ENCODE measurements around the gene DGKI.

Gene DGKI

DNA sequence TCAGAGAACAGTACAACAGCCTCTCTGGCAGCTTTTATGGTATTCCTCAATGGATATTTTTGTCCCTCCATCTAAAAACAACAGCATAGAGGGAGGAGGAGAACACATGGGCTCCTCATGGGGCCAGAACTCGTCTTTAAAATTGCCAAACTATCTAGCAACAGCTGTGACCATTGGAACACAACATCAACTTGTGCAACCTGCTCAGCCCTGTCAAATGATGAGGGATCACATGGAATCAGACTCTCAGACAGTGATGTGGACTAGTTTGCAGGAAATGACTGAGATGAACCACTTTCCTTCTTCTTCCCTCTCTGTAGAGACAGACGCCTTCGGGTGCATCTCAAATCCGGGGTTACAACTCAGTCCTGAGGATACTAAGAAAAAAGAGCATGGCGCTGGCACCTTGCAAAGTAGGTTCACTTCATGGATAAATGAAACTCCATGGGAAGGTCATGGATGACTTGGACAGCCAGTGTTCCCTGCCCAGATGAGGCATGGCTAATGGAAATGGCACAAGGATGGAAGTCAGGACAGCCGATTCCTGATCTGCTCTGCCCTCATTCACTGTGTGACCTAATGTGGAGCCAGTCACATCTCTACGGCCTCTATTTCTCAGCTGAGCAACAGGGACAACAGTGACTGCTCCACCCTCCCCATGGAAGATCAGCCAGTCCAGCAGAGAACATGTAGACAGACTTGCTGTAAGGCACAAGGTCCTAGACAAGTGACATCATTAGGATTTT, 24.6 kb upstream of the DGKI start:
- no peak for DNase-seq

DNA sequence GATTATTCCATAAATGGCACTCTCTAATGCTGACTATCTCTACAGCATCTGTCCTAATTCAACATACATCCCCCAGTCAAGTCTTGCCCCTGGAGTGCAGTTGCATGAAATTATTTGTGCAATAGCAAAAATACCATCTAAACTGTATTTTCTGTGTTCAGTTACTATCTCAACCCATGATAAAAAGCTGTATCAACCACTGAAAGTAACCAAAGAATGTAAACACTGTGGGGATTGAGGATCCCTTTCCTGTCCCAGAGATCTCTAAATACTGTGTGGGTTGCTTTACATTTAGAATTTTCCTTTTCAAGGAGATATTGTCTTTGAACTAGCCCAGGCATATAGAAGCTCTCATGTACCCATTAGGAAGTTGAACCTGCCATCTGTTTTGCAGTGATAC, 23.9 kb upstream of the DGKI start:
- DNase-seq = no peak

DNA sequence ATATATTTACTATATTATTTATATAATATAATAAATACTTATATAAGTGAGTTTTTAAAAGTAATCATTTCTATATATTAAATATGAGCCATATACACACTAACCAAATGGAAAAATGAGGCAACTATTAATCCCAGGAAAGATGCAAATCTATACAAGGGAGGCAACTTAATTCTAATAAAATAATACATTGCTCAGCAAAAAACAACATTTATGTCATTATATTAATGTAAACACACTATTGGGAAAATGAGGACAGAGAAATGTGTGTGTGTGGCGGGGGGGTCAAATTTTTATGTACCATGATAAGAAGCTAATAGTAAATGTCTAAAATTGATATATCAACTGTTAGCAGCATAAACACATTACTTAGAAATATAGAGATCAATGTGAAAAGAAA, 23.3 kb upstream of the DGKI start:
- no peak for DNase-seq

DNA sequence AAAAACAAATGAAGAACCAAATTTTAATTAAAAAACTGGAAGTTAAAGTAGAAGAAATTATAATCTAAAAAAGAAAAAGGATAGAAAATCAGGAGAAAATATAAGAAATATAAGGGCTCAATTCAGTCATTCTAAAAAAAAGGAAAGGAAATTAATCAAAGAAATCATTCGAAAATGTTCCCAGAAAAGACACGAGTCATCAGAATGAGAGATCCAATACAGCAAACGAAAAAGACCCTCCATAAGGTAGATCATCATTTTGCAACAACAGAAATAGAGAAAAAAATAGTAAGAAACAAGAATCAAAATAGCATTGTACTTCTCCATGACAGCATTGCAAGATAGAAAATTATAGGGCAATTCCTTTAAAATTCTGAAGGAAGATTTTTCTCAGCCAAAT, 22.5 kb upstream of the DGKI start:
- no peak for DNase-seq

DNA sequence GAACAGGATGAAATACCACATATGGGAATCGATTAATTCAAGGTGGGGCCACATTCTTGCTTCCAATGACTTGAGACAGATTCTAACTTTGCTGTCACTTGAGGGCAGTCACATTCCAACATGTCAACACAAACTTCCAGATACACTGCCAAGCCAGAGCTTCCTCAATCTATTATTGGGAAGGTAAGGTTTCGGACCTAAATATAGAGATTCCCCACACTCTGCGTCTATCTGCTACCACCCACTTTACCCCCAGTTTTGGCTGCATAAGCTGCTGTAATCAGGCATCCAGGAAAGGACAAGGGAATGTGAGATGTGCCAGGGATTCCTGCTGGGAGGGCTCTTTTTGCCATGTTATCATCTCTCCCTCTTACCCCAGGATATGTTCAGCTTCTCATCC, 20.5 kb upstream of the DGKI start:
- DNase-seq = no peak

DNA sequence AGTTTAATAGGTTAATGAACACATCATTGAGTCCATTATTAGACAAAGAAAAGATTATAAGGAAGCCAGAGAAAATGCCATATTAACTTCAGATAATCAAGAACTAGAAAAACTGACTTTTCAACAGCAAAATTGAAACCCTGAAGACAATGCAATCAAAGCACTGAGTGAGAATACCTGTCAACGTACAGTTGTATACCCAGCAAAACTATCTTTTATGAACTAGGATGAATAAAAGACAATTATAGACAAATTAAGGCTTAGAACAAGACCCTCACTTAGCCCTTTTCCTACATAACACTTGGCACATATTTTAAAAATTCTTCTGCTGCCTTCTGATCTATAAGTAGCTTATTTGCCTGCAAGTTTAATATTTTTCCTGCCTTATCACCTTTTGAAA, 19.0 kb upstream of the DGKI start:
- no peak for DNase-seq

DNA sequence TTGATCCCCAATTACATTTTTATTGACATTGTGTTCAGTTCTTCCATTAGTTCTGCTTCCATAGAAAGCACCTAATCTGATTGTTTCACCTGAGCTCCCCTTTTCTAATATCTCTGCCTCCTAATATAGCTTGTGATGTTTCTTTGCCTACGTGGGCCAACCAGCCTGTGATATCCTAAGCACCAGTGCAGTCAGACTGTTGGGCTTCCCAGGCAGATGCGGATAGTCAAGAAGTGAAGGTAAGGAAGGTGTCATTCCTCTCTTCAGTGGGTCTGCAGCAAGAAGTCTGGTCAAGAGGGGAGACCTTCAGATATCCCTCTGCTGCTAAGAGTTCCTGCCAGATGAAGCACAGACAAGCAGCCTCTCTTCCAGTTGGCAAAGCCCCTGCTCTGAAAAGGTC, 16.2 kb upstream of the DGKI start:
- no peak for DNase-seq

DNA sequence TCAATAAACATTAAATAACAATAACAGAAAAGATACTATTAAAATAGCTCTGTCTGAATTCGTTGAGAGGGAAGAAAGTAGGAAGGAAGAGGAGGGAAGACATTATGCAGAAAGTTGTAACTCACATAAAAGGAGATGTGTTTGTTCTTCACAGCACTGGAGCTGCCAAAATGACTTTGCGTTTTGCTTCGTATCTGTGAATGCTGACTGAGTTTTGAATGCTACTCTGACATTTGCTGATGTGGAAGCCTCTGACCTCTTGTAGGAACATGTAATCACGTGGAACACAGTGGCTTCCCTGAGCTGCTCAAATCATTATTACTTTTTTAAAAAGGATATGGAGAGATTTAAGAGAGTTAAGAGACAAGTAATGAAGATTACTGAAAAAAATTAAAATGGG, 15.6 kb upstream of the DGKI start:
- DNase-seq = no peak

DNA sequence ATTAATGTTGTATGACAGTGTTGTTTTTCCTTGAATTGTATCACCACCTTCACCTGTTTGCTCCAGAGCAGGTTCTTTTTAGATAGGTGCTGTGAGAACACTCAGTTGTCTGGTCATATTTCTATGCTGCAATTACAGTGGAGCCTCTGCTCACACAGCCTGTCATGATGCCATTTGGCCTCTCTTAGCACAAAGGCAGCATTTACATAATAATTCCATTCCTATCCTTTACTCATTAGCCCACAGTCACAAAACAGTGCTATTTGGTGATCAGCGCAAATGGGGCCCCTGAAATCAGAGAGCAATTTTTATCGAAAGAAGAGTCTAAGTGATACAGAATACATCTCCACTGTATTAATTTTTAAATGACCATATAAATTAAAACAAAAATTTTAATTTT, 13.8 kb upstream of the DGKI start:
- no peak for DNase-seq

DNA sequence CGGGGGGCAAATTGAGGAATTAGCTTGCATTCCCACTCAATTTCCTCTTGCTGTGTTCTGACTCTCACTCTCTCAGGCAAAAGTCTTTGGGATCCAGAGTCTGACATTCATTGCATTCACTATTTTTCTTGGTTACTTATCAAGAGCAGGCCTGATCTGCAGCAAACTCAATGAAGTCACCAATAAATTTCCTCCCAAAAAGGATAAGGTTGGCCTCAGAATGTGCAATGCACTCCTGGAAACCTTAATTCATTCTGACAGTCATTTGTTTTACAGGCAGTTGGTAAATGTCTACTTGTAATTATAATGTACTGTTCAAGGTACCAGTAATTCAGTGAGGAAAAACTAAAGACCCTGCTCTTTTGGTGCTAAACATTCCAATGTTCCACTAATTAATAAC, 6.3 kb upstream of the DGKI start:
- DNase-seq = no peak

DNA sequence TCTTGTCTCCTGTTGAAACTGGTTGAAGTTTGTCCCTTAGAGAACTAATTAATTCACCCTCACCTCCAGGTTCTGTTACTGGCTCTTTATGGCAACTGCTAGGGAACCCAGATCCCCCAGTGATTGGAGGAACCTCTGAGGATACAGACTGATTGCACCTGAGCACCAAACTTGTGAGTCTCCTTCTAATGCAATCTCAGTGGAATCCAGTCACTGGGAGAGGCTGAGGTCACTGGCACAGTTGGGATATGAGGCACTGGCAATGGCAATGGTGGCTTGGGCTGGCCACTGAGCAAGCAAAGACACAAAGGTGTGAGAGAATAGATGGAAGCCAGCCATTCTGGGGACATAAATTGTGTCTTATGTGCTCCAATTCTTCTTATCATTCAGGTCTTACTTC, 5.3 kb upstream of the DGKI start:
- no peak for DNase-seq

DNA sequence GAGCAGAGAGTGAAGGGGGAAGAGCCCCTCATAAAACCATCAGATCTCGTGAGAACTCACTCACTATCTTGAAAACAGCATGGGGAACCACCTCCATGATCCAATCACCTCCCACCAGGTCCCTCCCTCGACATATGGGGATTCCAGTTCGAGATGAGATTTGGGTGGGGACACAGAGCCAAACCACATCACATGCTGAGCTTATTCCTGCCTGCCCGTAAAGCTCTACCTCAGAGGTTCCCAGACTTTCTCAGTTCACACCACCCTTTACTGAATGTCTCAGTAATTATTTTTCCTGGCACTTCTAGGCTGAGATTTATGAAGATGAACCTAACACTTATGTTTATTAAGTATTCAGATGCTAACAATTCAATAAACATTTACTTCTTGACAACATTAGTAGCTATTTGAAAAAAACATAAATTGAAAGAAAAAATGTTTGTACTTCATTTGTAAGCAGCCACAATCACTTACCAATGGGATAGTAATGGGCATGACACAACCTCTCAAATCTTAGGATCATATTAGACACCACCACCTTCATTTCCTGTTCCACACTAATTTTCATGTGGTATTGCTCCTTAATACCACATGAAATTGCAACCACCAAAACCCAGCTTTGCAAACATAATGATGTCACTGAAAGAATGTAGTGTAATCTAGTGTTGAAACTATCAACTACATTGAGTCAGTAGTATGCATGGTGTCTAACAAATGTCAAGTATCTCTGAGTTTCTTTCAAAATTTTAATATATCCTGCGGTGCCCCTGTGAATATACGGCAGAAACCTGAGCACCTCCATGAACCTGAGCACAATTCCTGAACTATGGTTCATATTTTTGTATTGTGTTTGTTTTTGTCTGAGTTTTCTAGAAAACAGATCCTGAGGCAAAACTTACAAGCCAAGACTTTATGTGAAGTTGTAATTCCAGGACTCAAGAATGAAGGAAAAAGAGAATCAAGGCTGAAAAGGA, 4.5 kb upstream of the DGKI start:
- DNase-seq = no peak

DNA sequence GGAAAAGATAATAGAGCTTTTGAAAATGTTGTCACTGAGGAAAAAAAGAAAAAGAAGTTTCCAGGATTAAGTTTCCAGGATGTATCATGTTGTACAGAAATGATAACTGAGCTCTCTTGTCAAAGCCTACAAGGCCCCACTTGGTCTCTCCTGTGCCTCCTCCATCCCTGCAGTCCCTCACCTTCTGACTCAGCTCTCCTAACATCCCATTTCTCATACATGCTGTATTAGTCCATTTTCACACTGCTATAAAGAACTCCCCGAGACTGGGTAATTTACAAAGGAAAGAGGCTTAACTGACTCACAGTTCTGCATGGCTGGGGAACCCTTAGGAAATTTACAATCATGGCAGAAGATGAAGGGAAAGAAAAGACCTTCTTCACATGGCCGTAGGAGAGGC, 3.8 kb upstream of the DGKI start:
- no peak for DNase-seq

DNA sequence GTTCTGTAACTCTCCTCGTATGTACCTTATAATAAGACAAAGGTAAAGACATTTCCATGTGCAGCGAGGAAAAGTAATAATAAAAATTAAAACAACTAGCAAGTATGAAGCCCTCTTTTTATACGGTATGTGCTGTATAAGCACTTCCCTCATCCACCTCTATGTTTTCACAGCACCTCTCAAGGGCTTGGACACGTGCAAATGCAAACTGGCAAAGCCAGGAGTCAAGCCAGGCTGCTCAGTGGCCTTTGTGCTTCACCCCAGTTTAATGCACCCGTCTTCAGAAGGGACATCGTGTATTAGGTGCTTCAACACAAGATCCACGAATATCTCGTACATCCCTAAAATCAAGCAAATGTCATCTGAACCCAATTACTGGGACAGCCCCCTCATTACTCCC, 1.3 kb upstream of the DGKI start:
- DNase-seq = no peak

DNA sequence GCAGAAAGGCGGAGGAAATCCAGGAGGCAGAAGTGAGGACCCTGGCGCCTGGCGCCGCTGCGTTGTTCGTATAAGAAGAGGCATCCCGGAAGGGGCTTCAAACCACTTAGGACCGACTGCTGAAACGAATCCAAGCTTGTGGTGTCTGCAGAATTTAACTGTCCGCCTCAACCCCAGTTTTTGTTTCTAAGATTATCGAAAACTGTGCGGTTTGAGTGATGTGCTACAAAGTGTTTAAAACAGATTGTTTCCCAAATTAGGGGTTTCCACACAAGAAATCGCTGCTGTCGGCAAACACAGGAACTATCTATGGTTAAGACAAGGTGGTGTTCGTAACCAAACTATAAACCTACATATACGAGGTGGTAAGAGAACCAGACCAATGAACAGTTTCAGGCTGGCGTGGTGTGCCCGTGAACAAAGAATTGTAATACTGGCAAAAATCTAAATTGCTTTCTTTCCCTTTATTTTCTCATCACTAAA, 835 bp upstream of the DGKI start:
- DNase-seq = no peak

DNA sequence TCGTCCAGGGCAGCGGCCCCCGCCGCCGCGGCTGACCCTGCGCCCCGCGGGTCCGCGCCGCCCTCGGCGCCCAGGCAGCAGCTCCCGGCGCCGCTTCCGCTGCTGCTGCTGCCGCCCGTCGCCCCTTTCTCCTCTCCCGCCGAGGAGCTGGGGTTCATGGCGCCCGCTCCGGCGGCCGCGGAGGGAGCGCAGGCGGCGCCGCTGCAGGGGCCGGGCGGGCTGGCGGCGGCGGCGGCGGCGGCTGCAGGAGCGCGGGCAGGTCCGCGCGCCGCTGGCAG, 286 bp downstream of the DGKI start:
- no peak for DNase-seq

DNA sequence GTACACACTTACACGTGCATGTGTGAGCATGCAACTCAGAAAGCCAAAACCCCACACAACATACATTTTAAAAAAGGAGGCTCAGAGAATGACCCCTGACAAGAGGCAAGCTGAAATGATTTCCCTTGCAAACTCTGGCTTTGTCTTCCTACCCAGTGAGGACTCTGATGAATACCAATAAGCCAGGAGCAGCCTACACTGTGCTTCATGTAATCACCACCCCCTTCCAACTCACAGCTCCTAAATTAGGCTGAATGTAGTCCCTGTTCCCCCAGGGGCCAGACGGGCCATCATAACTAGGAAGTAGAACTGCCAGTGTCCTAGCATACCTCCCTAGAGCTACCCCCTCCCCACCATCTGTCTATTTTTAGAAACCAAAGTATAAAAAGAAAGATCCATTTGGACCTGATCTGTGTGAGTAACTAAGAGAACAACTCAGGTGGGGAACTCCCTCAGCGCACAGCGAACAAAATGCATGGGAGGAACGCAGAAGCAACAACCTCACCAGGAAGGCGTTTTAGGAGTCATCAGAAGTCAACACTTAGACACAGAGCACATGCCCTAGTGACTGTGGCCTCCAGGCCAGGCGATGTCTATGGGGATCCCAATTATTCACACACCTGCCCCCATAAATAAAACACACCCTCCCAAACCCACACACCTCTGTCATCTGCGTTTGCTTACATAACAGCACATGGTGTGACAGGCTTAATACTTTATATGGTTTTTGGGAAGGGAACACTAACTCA, 1.9 kb downstream of the DGKI start:
- no peak for DNase-seq

DNA sequence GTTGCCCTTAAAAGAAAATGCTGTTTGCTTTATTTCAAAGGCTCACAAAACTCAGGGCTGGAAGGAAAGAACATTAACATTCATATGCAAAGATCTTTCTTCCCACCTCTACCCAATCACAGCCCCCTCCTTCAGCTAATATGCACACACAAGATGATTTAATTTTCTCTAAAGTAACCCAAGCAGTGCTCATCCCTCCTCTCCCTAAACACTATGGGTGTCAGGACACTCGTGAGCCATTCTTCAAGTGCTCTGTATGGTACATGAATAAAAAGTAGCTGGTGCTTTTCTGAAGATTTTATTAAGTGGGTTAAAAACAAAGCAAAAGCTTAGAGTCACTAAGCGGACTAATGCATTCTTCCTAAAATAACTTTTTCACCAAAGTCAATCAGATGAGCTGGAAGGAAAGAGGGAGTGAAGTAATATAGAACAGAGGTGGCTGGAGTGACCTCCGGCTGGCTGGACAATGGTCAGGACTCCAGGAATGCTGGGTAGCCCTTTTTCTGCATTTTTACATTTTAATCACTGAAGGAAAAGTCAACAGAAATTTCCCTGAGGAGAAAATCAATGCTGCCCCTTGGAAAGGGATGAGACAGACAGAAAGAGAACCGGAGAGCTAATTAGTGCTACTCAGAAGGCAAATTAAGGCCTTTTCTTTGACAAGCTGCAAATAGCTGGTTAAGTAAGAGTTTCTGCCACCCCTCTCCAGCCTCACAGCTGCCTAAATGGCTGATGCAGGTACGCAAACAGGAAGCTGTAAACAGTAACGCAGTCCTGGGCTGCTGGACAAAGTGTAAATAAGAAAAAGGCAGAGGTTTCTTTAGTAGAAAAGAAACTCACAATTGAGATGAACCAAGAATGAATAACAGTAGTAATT, 6.6 kb downstream of the DGKI start:
- DNase-seq = peak; percentile 17

DNA sequence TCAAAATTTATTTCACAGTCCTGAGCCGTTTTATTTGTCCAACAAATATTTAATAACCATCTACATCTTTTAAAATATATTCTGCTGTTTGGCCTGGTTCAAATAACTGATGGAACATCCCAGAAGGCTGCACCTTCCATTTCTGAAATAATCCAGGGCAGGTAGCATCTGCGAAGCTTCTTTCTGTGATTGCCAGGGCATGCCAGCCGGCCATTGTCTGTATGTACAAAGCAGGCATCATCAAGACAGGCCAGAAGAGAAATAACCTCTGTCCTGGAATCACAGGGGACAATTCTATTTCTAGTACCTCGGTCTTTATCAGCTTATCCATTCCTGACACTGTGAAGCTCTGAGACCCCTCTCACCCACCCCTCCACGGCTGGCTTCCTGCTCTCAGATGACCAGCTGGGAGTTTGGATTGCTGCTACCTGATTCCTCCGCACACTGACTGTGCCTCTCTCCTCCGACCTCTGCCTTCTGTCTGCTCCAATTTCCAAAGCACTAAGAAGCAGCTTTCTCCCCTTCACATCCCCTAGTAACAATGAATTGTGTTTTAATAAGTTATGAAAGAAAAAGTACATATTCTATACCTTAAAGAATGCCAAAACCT, 8.0 kb downstream of the DGKI start:
- no peak for DNase-seq

DNA sequence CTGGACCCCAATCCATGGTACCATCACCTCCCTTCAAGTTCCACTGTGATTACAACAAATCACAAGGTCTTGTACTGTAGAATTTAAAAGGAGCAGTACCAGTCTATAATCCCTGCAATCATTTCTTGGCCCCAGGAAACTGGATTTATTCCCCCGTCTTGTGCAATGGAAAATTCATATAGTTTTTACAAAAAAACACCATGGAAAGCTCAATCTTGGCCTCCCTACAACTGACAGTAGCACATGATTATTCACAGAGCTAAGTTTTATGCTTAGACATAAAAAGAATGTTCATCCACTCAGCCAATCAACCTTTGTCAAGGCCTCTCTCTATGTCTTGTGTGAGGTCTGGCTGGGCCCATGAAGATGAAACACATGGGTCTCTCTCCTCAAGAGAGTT, 10.2 kb downstream of the DGKI start:
- DNase-seq = no peak

DNA sequence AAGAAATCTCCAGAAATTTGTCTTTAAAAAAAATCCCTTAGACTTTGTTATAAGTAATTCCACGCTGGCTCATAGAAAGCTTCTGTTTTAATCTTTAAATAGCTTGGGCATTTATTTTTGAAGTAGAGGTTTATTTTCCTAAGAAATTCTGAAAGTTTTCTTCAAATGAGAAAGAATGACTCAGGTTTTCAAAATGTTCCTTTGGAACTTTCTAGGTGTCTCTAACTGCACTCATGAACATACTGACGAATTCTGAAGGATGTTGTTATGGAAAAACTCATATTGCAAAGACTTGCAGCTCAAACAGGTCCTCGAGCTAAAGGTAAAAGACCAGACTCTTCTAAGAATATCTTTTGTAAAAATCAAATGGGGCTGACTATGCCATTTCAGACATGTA, 10.7 kb downstream of the DGKI start:
- DNase-seq = no peak

DNA sequence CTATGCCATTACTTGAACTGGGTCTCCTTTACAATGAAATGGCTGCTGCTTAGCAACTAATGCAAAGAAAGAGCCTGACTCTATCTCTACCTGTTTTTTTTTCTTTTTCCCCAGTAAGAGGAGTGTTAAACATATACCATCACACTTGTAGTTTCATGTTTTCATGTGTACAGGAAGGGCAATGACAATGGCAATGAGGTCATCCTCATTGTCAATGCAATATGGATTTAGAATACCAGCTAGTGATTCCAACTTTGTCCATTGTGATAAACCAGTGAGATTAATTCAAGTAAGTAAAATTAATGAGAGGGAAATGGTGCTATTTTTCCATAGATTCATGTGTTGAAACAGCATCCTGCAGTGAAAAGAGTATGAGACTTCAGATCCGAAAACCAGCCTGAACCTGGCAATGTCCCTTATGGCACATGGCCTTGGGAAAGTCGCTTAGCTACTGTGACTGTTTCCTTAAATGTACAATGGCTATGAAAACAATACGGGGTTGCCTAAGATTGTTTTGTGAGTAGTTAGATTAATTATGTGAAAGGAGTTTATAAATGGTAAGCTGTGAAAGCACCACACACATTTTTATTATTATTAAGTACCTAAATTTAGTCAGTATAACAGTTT, 11.2 kb downstream of the DGKI start:
- no peak for DNase-seq
